IPS DF 4.7 (cell line): Measurements from ENCODE around the gene TNIK.
"Not testable (repeated sequence)": the region's sequence is repeated elsewhere in the genome, so short reads cannot be mapped to it uniquely, and the experiment has no call there.

Source experiments
- DNase-seq: peaks from one replicate; pipeline ENCODE4 v3.0.0-alpha.2; 2013; ENCODE audit warnings: low spot score; ENCODE audit errors: extremely low read depth

TNIK gene

DNA sequence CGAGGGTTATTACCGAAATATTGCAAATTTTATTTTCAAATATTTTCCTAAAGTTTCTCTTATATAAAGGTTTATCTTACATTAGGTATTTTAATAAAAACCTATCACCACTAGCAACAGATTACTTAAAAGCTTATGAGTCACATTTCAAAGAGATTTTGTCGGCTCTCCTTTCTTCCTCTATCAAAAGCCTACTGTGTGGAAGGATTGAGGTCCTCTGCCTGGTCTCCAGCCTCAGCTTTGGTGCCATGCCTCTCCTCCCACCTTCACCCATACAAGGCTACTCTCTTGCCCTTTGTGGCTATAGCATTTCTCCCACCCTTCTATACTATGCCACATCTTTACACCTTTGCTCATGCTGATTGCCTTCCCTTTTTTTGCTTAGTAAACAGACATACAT lies 199.3 kb downstream of the TNIK start:
- no peak for DNase-seq

DNA sequence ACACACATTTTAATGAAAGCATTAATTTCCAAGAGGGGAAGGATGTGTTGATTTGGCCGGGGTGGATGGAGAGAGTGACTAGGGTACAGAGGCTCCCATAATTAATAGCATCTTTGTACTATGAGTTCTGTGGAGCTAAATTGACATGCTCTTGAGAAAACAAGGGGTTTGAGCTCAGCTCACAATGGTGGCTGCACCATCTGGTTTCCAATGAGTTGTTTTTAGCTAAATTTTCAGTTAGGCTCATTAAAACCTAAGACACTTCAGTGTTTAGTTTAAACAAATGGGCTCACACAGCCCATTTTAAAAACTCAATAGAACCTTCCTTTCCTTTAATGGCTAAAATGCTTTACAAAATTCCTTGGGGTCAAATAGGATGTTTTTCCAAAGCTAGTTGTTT lies 199.7 kb downstream of the TNIK start:
- DNase-seq: no peak

DNA sequence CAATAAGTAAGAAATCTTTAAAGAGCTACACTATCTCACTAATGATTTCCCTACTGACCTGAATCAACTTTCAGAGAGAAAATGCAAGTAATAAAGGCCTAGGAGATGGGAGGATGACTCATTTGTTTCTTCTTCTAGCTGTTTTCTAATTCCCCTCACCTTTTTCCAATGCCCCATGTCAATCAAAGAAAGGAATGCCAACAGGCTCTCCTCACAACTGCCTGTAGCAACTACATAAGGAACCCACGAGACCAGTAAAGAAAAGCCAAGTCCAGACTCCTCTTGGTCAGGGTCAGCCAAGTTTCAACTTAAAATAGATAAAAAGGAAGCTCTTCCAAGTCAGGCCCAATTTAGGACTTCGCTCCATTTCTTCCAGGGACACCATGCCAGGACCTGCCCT lies 201.9 kb downstream of the TNIK start:
- no peak for DNase-seq

GRCh38 chr3:171257251-171258203 lies 202.7 kb downstream of the TNIK start:
- no peak for DNase-seq

DNA sequence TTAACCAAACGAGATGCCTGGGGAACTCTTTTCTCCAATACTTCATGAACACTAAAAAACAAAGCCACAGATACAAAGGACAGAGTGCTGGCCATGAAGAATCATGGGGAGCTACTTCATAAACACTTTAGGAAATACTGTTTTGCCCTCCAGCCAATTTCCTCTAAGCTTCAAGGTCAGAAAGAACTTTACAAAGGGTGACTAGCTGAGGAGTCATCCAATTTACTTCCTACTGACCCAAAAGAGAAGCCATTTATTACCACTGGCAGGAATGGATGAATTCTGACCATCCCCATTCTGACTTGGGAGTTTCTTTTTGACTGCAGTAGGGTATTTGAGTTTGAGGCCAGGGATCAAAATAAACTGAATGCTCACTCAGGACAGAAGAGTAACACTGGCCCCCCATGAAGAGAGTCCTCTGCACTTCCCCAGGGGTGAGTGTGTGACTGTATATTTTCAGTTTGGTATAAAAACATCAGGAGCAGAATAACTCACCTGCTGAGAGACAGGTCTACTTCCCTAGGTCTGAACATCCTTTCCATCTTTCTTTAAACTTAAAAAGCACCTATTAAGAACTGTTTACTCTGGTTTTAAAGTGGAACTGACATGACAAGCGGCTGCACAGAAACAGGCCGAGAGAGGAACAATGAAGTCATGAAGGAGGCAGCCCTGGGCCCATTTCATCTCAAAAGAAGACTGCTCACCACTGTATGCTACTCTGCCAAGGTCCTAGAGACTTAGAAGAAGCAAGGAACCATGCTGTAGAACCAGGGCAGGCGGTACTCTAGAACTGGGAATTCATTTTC lies 203.6 kb downstream of the TNIK start:
- no peak for DNase-seq

- DNase-seq: no peak
These were observed 204.9 kb downstream of the TNIK start for GRCh38 chr3:171255236-171255806.

- DNase-seq: no peak
These were observed 205.9 kb downstream of the TNIK start for GRCh38 chr3:171254315-171254714.

DNA sequence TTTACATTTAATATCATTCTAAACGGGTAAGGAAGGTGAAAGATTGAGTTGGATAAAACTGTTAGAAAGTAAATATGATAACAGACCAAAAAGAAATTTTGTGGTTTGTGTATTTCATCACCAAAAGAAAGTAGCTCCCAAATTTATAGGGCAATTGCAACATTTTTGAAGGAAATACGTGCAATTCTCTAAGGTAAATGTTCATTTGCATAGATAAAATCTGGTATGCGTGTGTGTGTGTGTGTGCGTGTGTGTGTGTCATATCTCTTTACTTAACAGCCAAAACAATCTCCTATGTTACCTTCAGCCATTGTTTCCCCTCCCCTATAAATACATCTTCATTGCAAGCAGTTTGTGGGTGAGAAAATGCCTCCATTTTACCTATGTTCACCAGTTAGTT lies 208.4 kb downstream of the TNIK start:
- DNase-seq: no peak

DNA sequence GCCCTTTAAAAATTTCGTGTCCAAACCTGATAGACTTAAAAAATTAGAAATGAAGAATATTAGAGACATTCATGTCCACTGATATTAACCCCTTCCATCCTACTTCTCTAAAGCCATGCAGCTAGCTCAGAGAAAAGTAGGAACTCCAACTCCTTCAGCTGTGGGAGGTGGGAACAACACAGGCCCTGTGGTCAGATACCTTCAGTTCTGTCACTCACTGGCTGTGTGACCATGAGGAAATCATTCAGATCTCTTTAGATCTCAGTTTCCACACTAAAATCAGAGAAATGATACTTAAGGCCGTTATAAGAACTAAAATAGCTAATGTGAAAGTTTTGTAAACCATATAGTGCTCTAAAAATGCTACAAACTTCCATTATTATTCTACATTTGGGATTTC lies 209.8 kb downstream of the TNIK start:
- DNase-seq: no peak

DNA sequence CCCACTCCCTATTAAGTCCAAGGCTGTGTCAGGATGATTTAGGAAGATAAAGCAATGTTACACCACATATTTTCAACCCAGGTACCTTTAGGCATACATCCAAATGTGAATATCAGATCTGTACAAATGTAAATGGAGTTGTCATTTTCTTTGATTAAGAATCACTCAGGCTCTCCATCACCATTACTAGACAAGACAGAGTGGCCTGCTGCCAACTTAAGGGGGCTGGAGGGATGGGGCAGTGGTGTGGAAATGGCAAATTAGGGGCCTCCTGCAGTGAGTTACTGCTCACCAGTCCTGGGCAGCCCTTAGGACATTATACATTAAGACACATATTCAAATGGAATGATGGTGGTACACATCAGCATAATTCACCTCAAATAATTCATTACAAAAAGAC lies 211.0 kb downstream of the TNIK start:
- DNase-seq: no peak

GRCh38 chr3:171248426-171249111 lies 211.6 kb downstream of the TNIK start:
- DNase-seq: no peak

DNA sequence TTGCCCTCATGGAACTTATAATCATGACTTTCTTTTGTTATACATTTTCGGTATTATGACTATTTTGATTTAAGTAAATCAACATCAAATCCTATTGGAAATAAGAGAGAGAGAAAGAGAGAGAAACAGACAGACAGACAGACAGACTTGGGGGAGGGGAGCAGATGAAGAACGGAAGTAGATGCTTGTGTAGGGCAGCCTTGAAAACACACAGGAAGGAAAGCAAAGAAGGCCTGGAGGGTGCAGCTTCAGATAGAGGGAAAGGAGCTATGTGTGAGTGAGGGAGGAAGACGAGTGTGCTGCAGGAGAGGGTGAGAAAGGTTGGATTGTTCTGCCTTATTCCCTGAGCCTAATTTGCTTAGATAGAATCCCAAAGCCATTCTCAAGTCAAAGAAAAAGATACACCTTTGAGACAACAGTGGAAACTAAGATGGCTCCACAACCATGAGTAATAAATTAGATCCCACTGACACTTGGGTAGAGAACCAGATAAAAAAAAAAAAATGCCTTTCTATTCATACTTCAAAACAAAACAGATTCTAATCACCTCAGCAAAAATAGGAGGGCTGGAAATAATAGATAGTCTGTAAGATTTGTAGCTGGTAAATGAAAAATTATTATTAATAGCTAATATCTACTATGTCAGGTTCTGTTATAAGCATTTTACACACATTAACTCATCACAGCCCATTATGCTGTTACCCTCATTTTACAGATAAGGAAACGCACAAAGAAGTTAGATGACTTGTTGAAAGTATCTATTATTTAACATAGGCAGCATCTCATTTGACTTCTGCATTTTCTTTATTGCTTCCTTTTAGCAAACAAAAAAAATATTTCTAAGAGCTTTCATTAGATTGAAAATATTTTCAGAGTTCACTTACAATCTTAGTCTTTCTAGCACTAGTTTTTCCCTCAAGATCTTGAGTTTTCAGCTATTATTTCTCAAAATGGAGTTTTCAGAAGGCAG lies 214.1 kb downstream of the TNIK start:
- no peak for DNase-seq

DNA sequence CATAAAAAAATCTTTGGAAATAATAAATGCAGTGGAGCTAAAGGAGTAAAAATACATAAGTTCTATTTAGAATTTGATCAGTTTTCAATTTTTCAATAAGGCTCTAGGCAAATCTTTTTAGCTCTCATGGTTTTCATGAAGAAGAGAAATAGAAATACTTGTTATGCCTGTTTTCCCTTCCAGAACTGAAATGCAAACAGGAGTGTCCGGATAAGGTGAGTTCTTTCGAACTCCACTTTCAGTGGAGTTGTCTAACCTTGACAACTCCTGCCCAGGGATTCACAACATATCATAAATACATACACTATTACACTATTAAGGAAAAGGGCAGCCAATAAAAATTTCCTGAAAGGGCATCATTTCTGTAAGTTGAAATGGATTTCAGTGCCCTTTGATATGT lies 217.3 kb downstream of the TNIK start:
- DNase-seq: no peak

- DNase-seq: no peak
These were observed 218.0 kb downstream of the TNIK start for GRCh38 chr3:171242170-171242569.

GRCh38 chr3:171241655-171242054 lies 218.6 kb downstream of the TNIK start:
- DNase-seq: not testable (repeated sequence)

DNA sequence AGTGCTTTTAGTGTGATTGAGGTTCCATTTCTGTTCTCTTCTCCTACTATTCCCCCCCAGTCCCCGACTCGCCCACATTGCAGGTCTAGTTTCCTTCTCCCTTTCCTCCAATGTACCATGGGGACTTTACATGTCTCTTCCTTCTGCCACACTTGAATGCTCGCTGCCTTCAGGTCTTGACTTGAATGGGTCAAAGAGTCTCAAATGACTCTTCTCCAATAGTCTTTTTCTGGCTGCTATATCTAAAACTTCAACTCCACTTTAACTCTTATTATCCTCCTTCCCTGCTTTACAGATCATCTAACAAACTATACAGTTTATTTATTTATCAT lies 219.7 kb downstream of the TNIK start:
- no peak for DNase-seq

DNA sequence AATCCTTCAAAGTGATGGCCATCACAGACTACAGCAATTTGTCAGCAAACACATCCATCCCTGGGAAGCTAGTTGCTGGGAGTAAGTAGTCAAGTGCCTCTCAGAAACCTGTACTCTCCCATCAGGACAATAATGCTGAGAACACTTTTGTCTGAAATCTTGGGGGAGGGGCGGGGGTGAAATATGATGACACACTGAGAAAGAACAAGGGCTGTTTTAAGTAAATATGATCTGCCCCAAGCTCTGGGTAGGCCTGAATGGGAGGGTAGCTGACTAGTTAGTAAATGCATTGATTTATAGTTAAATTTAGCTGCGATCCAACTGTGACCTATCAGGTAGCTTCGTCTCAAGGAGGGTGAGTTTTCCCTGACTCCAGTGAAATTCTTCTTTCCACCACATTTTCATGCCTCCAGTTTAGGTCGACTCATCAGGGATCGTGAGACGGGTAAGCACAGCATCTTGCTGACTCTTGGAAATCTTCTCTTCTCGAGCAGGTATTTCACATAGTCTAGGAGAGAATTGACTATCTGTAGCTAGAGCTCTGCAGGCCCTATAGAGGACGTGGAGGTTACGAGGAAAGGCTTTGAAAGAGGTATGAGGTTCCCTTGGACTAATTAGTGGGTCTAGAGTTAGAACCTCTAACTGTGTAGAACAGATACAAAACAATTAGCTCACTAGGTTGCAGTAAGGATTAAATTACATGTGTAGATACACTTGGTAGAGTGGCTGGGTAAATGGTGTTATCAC lies 220.3 kb downstream of the TNIK start:
- no peak for DNase-seq

DNA sequence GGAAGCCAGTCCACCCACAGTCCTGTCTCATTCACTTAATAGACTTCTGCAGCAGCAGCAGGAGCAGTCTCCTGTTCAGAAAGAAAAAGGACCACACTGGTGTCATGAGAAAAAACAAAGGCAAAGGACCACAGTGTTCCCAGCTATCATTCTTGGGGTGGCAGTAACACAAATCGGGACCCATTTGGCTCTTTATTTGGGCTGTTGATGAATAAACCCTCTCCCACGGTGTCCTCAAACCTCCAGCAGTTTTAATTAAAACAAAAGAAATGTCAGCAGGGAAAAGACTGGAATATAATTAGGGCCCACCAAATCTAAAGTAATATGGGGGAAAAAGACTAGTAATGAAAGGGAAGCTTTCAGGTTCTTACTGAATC lies 223.2 kb downstream of the TNIK start:
- no peak for DNase-seq

- DNase-seq: no peak
These were observed 223.8 kb downstream of the TNIK start for GRCh38 chr3:171236265-171237008.
